ENCODE measurements around the gene STARD9.

GRCh38 chr15:42726114-42726513 is 150.7 kb downstream of the STARD9 start:
- TF ChIP-seq CTCF (IDR thresholded peaks at IDR 0.05 in 4 of 5, conservative IDR thresholded peaks at IDR 0.05 in 1 of 5) (no peak), POLR2A (IDR thresholded peaks at IDR 0.05) (no peak)

Data from gastrocnemius medialis (tissue), 4 donors.